ENCODE results near the gene LOXL3. TPM values are rescaled to one million over a fixed set of nuclear protein-coding genes. Genes with fewer than 3 reads are reported as not detected.

Gene LOXL3
- total RNA-seq, 2 donors from 2014 or later = 0.20 to 1.5 TPM

GRCh38 chr2:74558284-74559230 is 4.8 kb upstream of the LOXL3 start:
- no peak for ATAC-seq
- DNase-seq (ENCODE audit: low spot score in 2 of 2) = no peak
- no peak overlapping the region for H3K27ac Mint-ChIP-seq

GRCh38 chr2:74556831-74557370 is 3.2 kb upstream of the LOXL3 start:
- Mint-ChIP-seq H3K36me3 (no peaks in the 10 kb centered on the region), H3K27ac (no peak overlapping the region), H3K9me3 (no peaks in the 10 kb centered on the region)
- no peak for ATAC-seq
- no peak for DNase-seq (ENCODE audit: low spot score in 2 of 2)

More at GRCh38 chr2:74558284-74559230, 4.8 kb upstream of the LOXL3 start:
- no peaks in the 10 kb centered on the region for H3K9me3 Mint-ChIP-seq
- H3K36me3 Mint-ChIP-seq = no peaks in the 10 kb centered on the region

GRCh38 chr2:74556159-74556558 is 2.4 kb upstream of the LOXL3 start:
- Mint-ChIP-seq H3K9me3 (no peaks in the 10 kb centered on the region), H3K27ac (no peak overlapping the region), H3K36me3 (no peaks in the 10 kb centered on the region)
- ATAC-seq = no peak
- DNase-seq (ENCODE audit: low spot score in 2 of 2) = no peak

- H3K36me3 Mint-ChIP-seq = no peaks in the 10 kb centered on the region
- H3K9me3 Mint-ChIP-seq = no peaks in the 10 kb centered on the region
- no peak for DNase-seq (ENCODE audit: low spot score in 2 of 2)
- no peak for ATAC-seq
- peak overlapping the region in 1 of 2 donors; percentile 83 for H3K27ac Mint-ChIP-seq
Measured at GRCh38 chr2:74555610-74556103, 1.9 kb upstream of the LOXL3 start.

DNA sequence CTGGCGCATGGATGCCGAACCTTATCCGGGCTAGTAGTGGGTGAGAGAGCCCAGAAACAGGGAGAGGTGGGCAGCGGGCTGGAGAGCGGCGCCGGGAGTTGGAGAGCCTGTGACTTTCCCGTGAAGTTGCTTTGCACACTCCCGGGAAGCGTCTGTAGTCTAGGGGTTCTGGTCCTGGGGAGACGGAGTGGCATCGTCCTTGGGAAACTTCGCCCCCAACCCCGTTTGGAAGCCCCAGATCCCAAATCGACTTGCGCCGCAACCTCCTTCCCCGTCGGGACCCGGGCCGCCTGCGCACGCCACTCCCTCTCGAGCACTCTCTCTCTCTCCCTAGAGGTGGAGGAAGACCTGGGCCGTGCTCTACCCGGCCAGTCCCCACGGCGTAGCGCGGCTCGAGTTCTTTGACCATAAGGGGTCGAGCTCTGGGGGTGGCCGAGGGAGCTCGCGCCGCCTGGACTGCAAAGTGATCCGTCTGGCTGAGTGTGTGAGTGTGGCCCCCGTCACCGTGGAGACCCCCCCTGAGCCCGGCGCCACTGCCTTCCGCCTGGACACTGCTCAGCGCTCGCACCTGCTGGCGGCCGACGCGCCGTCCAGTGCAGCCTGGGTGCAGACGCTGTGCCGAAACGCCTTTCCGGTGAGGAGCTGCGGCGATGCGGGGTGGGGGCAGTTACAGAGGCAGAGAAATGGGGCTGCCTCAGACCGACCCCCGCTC is 1.2 kb upstream of the LOXL3 start:
- ATAC-seq (peak; percentile 51 to 63), DNase-seq (ENCODE audit: low spot score in 2 of 2) (peak in 1 of 2 donors; percentile 53)
- no peaks in the 10 kb centered on the region for H3K9me3 Mint-ChIP-seq
- no peaks in the 10 kb centered on the region for H3K36me3 Mint-ChIP-seq
- peak overlapping the region; percentile 63 to 83 for H3K27ac Mint-ChIP-seq

- Mint-ChIP-seq H3K36me3 (peaks cover 0 to 9% of the 10 kb centered on the region in 2 donors), H3K27ac (peak overlapping the region; percentile 3 to 79), H3K9me3 (no peaks in the 10 kb centered on the region)
- DNase-seq (ENCODE audit: low spot score in 2 of 2) = no peak
- no peak for ATAC-seq
Measured at GRCh38 chr2:74552914-74553811, 579 bp downstream of the LOXL3 start.

GRCh38 chr2:74551942-74552913 is 1.5 kb downstream of the LOXL3 start:
- ATAC-seq = no peak
- no peaks in the 10 kb centered on the region for H3K9me3 Mint-ChIP-seq
- H3K36me3 Mint-ChIP-seq = peaks cover 0 to 12% of the 10 kb centered on the region in 2 donors
- peak overlapping the region in 1 of 2 donors; percentile 3 for H3K27ac Mint-ChIP-seq
- DNase-seq (ENCODE audit: low spot score in 2 of 2) = no peak

- Mint-ChIP-seq H3K27ac (no peak overlapping the region), H3K36me3 (peaks cover 0 to 12% of the 10 kb centered on the region in 2 donors), H3K9me3 (no peaks in the 10 kb centered on the region)
- DNase-seq (ENCODE audit: low spot score in 2 of 2) = no peak
- no peak for ATAC-seq
Measured at GRCh38 chr2:74551530-74551929, 2.2 kb downstream of the LOXL3 start.

DNA sequence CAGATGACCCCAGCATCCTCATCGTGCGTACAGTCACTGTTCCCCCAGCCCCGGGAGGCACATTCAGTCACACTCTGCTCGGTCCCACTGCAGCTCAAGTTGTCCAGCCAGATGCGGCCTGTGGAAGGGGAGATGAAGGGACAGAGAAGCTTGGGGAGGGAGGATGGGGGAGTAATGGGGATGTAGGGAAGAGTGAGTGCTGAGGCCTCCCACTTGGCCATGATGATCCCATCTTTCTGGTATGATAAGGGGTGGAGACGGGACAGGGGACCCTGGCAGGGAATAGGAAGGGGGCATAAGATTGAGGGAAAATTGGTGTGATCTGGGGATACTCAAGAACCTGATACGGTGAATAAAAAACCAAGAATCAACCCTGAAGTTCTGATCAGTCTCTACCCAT is 3.5 kb downstream of the LOXL3 start:
- peaks cover 0 to 12% of the 10 kb centered on the region in 2 donors for H3K36me3 Mint-ChIP-seq
- DNase-seq (ENCODE audit: low spot score in 2 of 2) (no peak), ATAC-seq (no peak)
- no peak overlapping the region for H3K27ac Mint-ChIP-seq
- H3K9me3 Mint-ChIP-seq = no peaks in the 10 kb centered on the region

DNA sequence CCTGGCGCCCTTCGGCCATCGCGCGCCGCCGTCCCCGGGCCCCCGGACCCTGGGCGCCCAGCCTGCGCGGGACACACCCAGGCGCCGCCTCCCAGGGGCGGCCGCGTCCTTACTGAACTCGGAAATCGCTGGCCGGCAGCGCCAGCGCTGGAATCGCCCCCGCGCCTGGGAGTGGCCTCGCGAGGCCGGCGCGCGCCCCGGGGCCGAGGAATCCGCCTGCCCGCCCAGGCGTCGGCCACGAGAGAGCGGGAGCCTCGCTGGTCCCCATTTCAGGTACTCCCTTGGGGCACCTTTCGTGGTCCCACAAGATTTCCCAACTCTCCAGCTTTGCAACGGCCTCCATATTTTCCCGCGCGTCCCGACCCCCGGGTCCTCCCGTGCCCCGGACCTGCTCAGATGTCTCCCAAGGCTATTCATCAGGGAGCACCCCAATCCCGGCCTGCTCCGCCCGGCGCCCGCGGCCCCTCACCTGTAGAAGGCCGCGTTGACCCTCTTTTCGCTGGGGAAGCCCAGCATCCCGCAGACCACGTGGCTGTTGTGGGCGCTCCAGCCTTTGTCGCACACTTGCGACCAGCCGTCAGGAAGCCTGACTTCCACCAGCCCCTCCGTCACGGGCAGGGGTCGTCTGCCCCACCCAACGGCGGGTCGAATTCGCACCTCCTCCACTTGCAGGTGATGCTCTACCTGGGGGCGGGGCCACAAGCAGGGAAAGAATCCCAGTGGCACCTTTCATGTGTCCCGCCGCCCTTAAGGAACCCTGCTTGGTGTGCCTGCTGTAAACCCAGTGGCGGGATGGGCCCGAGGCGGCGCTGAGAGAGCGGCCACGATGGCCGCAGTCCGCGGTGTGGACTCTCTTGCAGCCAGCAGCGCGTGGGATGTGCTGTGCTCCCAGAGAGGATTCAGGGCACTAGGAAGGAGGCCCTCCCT is 4.6 kb downstream of the LOXL3 start:
- Mint-ChIP-seq H3K9me3 (no peaks in the 10 kb centered on the region), H3K36me3 (peaks cover 0 to 12% of the 10 kb centered on the region in 2 donors), H3K27ac (no peak overlapping the region)
- DNase-seq (ENCODE audit: low spot score in 2 of 2) = peak; percentile 45 to 54
- ATAC-seq = peak; percentile 70 to 74

DNA sequence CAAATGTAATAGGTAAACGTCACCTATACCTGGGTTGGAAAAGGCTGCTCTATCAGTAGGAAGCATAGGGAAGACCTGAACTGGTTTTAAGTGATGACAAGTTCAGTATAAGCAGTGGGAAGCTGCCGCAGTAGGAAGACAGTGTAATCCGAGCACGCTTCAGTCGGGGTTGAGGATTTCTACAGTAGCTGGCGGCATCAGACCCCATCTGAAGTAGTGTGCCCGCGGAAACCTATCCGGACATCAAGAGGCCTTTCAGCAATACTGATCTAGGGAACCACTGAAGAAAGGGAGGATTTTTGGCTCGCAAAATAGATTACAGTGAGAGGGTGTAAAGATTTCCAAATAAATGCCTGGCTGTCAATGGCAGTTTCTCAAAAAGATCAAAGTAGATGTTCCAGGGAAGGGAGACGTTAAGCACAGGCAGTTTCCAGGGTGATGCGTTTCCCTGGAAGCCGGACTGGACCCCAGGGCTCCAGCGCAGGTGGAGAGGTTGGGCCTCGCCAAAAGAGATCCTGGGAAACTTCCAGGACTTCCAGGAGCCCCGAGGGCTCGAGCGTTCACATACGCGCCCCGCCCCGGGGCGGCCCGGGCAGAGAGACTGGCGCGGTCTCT is 5.3 kb downstream of the LOXL3 start:
- peaks cover 0 to 12% of the 10 kb centered on the region in 2 donors for H3K36me3 Mint-ChIP-seq
- no peak for ATAC-seq
- H3K9me3 Mint-ChIP-seq = no peaks in the 10 kb centered on the region
- H3K27ac Mint-ChIP-seq = no peak overlapping the region
- DNase-seq (ENCODE audit: low spot score in 2 of 2) = peak in 1 of 2 donors; percentile 55

- Mint-ChIP-seq H3K36me3 (peaks cover 0 to 12% of the 10 kb centered on the region in 2 donors), H3K27ac (no peak overlapping the region), H3K9me3 (no peaks in the 10 kb centered on the region)
- DNase-seq (ENCODE audit: low spot score in 2 of 2) = peak in 1 of 2 donors; percentile 33
- no peak for ATAC-seq
Measured at GRCh38 chr2:74546004-74546403, 7.7 kb downstream of the LOXL3 start.

- ATAC-seq = no peak
- peaks cover 0 to 9% of the 10 kb centered on the region in 2 donors for H3K36me3 Mint-ChIP-seq
Measured at GRCh38 chr2:74544634-74545033, 9.1 kb downstream of the LOXL3 start.

DNA sequence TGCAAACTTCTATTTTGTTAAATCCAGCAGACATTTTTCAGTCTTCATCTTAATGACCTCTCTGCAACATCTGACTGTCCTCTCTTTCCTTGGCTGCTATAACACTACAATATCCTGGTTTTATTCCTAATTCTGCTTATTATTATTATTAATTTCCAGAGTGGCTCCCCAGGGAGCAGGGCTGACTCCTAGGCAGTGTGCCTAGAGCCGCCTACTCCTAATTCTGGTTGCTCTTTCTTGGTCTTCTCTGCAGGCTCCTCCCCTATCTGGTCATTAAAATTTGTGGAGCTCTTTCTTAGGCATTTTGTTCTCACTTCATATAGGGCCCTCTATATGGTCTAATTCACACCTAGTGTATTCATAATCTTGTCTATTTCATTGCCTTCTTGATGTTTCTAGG is 10.8 kb downstream of the LOXL3 start:
- peaks cover 0 to 1% of the 10 kb centered on the region in 2 donors for H3K36me3 Mint-ChIP-seq
- H3K27ac Mint-ChIP-seq = peak overlapping the region in 1 of 2 donors; percentile 23
- H3K9me3 Mint-ChIP-seq = no peaks in the 10 kb centered on the region
- DNase-seq (ENCODE audit: low spot score in 2 of 2) = no peak
- no peak for ATAC-seq

More at GRCh38 chr2:74544634-74545033, 9.1 kb downstream of the LOXL3 start:
- Mint-ChIP-seq H3K27ac (no peak overlapping the region), H3K9me3 (no peaks in the 10 kb centered on the region)
- DNase-seq (ENCODE audit: low spot score in 2 of 2) = no peak

All from activated naive CD4-positive, alpha-beta T cell treated with anti-CD3 and anti-CD28 coated beads, Interleukin-2, amount 50 U/mL, for 72 hours (primary cell).